Hepatocyte (in vitro differentiated cells): ENCODE data around the gene RTN3.

Source experiments
- CTCF ChIP-seq: fragments of 200-600 bp; sonication (generic); IDR thresholded peaks from 2 replicates; pipeline ENCODE4 v1.5.1; 2016; ENCODE audit warnings: antibody characterized with exemption, mild to moderate bottlenecking; ENCODE audit not compliant: poor library complexity
- EZH2 ChIP-seq: fragments of 200-600 bp; sonication (generic); IDR thresholded peaks from 2 replicates; pipeline ENCODE4 v1.6.1; 2016; ENCODE audit warnings: antibody characterized with exemption, mild to moderate bottlenecking, borderline replicate concordance
- EZH2phosphoT487 ChIP-seq: fragments of 200-600 bp; sonication (generic); IDR thresholded peaks from one replicate; pipeline ENCODE4 v1.6.1; 2018; ENCODE audit warnings: antibody characterized with exemption, mild to moderate bottlenecking, low read depth, moderate library complexity; ENCODE audit not compliant: unreplicated experiment, severe bottlenecking

- TF ChIP-seq CTCF: no peak
- no peak for TF ChIP-seq EZH2phosphoT487
- no peak for TF ChIP-seq EZH2
Measured at GRCh38 chr11:63769042-63769713, 87.9 kb downstream of the RTN3 start.
